GM12873 (cell line): ENCODE results near the gene SCAMP1.

Experiments
- TF ChIP-seq, protein P1 (sequence below): IDR thresholded peaks from 2 replicates; pipeline ENCODE4 v1.5.1; 2012; ENCODE audit warnings: low read depth, mild to moderate bottlenecking, moderate library complexity, low read length, control low read depth; ENCODE audit not compliant: insufficient read depth; ENCODE audit errors: missing control alignments

SCAMP1 gene

DNA sequence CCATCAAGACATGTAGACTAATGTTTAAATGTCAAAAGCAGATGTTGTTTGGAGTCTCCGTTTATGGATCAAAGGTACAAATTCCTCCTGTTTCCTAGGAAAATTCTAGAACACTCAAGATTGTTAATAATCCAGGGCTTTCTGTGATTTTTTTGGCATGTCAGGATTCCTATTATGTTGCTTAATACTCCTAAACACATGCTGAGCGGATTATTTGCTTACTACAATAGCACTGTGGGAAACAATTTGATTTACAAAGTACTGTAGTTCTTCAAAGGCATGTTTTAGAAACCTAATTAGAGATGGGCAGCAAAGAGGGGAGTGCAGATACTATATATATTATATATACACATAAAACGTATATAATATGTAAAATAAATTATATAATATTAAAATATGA lies 19.0 kb upstream of the SCAMP1 start:
- TF ChIP-seq, protein P1, sequence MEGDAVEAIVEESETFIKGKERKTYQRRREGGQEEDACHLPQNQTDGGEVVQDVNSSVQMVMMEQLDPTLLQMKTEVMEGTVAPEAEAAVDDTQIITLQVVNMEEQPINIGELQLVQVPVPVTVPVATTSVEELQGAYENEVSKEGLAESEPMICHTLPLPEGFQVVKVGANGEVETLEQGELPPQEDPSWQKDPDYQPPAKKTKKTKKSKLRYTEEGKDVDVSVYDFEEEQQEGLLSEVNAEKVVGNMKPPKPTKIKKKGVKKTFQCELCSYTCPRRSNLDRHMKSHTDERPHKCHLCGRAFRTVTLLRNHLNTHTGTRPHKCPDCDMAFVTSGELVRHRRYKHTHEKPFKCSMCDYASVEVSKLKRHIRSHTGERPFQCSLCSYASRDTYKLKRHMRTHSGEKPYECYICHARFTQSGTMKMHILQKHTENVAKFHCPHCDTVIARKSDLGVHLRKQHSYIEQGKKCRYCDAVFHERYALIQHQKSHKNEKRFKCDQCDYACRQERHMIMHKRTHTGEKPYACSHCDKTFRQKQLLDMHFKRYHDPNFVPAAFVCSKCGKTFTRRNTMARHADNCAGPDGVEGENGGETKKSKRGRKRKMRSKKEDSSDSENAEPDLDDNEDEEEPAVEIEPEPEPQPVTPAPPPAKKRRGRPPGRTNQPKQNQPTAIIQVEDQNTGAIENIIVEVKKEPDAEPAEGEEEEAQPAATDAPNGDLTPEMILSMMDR = no peak

DNA sequence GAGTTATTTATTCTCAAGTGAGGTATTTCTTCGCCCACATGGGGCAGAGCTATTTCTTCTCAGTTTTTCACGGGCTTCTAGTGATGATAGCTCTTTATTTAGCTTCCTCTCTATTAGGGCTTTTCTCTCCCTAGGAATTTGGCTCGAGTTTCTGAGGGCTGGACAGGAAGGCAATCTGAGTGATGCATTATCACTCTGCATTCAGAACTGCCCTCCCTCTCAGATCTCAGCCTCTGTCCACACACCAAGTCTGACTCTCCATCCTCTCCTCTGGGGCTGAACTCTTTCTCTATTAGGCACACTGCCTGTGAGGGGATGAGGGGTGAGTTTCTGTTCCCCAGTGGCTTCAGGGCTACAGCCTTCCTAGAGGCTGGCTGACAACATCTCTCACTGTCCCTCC lies 14.9 kb upstream of the SCAMP1 start:
- TF ChIP-seq, protein P1 = no peak

- TF ChIP-seq, protein P1 = no peak
Measured at GRCh38 chr5:78353520-78353919, 6.9 kb upstream of the SCAMP1 start.

DNA sequence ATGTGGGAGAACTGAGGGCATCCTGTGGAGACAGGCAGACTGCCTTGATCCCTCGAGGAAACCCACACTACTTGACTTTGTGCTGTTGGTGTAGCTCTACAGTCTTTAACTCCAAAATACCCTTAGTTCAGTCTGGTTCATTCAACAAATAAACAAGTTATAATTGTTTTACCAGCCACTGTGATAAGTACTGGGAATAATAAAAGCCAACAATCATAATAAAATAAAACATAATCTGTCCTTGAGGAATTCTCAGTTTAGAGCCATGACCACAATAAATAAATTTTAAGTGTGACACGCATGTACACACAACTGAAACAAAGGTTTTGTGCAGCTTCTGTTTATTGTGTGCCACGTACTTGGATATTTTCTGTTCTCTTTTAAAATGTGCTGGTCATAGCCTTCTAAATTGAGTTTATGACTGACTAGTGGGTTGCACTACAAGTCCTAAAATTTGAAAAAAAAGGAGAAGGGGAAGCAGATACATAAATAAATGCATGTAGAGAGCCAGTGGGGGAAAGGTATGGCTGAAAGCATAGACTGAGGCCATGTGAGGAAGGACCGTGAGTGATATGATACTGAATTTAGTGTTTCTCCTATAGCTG lies 6.2 kb upstream of the SCAMP1 start:
- TF ChIP-seq, protein P1 = no peak

DNA sequence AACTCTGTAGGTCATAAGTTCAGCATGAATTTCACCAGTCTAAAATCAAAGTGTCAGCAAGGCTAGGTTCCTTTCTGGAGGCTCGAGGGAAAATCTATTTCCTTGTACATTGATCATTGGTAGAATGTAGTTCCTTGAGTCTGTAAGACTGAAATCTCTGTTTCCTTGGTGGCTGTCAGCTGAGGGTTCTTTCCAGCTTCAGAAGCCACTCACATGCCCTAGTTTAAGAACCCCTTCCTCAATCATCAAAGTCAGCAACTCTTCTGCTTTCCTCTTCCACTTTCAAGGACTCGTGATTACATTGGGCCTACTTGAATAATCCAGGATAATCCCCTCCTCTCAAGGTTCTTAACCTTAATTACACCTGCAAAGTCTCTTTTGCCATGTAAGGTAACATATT lies 4.9 kb upstream of the SCAMP1 start:
- TF ChIP-seq, protein P1 = no peak

DNA sequence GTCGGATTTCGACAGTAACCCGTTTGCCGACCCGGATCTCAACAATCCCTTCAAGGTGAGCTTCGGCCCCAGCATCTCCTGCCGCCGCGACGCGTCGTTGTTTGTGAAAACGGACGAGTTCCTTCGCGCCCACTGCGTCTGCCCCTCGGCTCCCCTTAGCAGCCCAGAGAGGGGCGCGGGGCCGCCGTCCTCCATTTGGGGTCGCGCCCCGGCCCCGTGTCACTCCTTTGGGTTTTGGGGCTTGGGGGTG lies 182 bp downstream of the SCAMP1 start:
- TF ChIP-seq, protein P1 = no peak

GRCh38 chr5:78360924-78361630 lies 660 bp downstream of the SCAMP1 start:
- TF ChIP-seq, protein P1 = peak; percentile 39

DNA sequence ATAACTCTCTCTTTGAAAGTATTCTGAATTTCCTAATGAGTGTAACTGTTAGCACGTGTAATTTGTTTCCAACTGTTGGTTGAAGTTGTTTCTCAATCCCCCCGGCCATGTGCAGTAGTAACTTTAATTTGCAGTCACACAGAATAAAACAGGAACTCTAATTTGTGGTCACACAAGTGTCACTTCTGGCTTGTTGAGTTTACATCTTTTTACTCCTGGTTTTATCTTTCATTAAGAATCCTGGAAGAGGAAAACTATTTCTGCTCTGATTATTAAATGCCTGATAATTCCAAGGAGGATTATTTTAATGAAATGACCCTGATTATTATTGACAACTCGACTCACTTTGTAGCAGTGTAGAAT lies 1.2 kb downstream of the SCAMP1 start:
- TF ChIP-seq, protein P1 = no peak
